Measurements from ENCODE around the gene VEPH1.

- TF ChIP-seq GATA2 (IDR thresholded peaks at IDR 0.05; ENCODE audit: low read depth, low read length) (no peak), GATA3 (IDR thresholded peaks at IDR 0.05; ENCODE audit: low read depth, low read length) (no peak)
Measured at GRCh38 chr3:157220883-157221282, 282.3 kb downstream of the VEPH1 start.
